HG02623 (cell line): ENCODE results near the gene HDGFL2.

Source experiments
- ATAC-seq: cut with Tn5 transposase; IDR thresholded peaks from one replicate; pipeline ENCODE4 v1.9.1; 2021; ENCODE audit warnings: moderate library complexity; ENCODE audit not compliant: unreplicated experiment

The HDGFL2 gene

GRCh38 chr19:4496304-4496703 lies 24.2 kb downstream of the HDGFL2 start:
- no peak for ATAC-seq

GRCh38 chr19:4497770-4498389 lies 25.8 kb downstream of the HDGFL2 start:
- no peak for ATAC-seq

GRCh38 chr19:4498694-4499093 lies 26.6 kb downstream of the HDGFL2 start:
- ATAC-seq, result no peak

- no peak for ATAC-seq
These were observed 27.2 kb downstream of the HDGFL2 start for GRCh38 chr19:4499318-4499717.

- ATAC-seq, result no peak
These were observed 27.8 kb downstream of the HDGFL2 start for GRCh38 chr19:4499855-4500254.

- no peak for ATAC-seq
These were observed 28.9 kb downstream of the HDGFL2 start for GRCh38 chr19:4500841-4501591.

- ATAC-seq, result no peak
These were observed 29.6 kb downstream of the HDGFL2 start for GRCh38 chr19:4501691-4502090.

- ATAC-seq, result no peak
These were observed 30.4 kb downstream of the HDGFL2 start for GRCh38 chr19:4502282-4503131.

- ATAC-seq, result no peak
These were observed 31.2 kb downstream of the HDGFL2 start for GRCh38 chr19:4503132-4503824.

GRCh38 chr19:4503825-4504170 lies 31.7 kb downstream of the HDGFL2 start:
- no peak for ATAC-seq

- ATAC-seq, result no peak
These were observed 32.2 kb downstream of the HDGFL2 start for GRCh38 chr19:4504297-4504701.

- no peak for ATAC-seq
These were observed 32.9 kb downstream of the HDGFL2 start for GRCh38 chr19:4504891-4505569.

GRCh38 chr19:4505570-4506448 lies 33.7 kb downstream of the HDGFL2 start:
- ATAC-seq, result no peak

- ATAC-seq, result no peak
These were observed 34.5 kb downstream of the HDGFL2 start for GRCh38 chr19:4506449-4507149.

- ATAC-seq, result no peak
These were observed 35.0 kb downstream of the HDGFL2 start for GRCh38 chr19:4507150-4507452.

GRCh38 chr19:4507804-4508203 lies 35.7 kb downstream of the HDGFL2 start:
- no peak for ATAC-seq

GRCh38 chr19:4508698-4509097 lies 36.6 kb downstream of the HDGFL2 start:
- ATAC-seq, result no peak

GRCh38 chr19:4510435-4511255 lies 38.5 kb downstream of the HDGFL2 start:
- no peak for ATAC-seq
